Testis (tissue), 3 donors: ENCODE data around the gene HID1. TPM values are rescaled to one million over a fixed set of nuclear protein-coding genes. Genes with fewer than 3 reads are reported as not detected.

ENCODE experiments used
- DNase-seq: peaks from one replicate; pipeline ENCODE4 v3.0.0-alpha.2; 2019
- H3K27ac ChIP-seq, 2 donors: fragments of 200-600 bp; sonication (generic); one replicate each; pipeline ENCODE4 v1.5.1; 2019
- H3K27me3 ChIP-seq: fragments of 200-600 bp; sonication (generic); one replicate; pipeline ENCODE4 v1.5.1; 2019
- H3K36me3 ChIP-seq: fragments of 200-600 bp; sonication (generic); one replicate; pipeline ENCODE4 v1.5.1; 2017; ENCODE audit warnings: low read depth; ENCODE audit errors: missing control alignments
- H3K4me1 ChIP-seq: fragments of 200-600 bp; sonication (generic); one replicate; pipeline ENCODE4 v1.5.1; 2019
- H3K4me3 ChIP-seq, 2 donors: fragments of 200-600 bp; sonication (generic); one replicate each; pipeline ENCODE4 v1.5.1; 2017 to 2019
- H3K9me3 ChIP-seq: fragments of 200-600 bp; sonication (generic); one replicate; pipeline ENCODE4 v1.5.1; 2017
- POLR2A ChIP-seq: fragments of 450-650 bp; IDR thresholded peaks from one replicate; pipeline ENCODE4 v1.6.1; 2017; ENCODE audit warnings: antibody characterized with exemption, mild to moderate bottlenecking, moderate library complexity
- WGBS, 2 donors: methylation state at CpG; one replicate each; pipeline ENCODE4 v1.1.5; 2018; 5-methylcytosine and 5-hydroxymethylcytosine counted together
- intact Hi-C: fragments of 100-400 bp; cut with DNase I; formaldehyde crosslinking; loops from one replicate; pipeline ENCODE4 v1.15.1; 2023; ENCODE audit warnings: low total_unique reads
- polyA plus RNA-seq: library from polyadenylated mRNA; stranded (reverse); fragments of 350-450 nt; fragmentation: Illumina TruSeq; extraction: RNeasy Lipid Tissue Mini Kit (QIAGEN cat#74804); gene quantifications from one replicate; pipeline ENCODE4 v1.2.3, GENCODE V29; 2014; ENCODE audit warnings: low read depth, low replicate concordance; ENCODE audit not compliant: insufficient read depth
- total RNA-seq, 2 donors: library from RNA; depleted of rRNA; stranded (reverse); fragments of >200 nt; gene quantifications; one replicate each; pipeline ENCODE4 v1.2.3, GENCODE V29; 2016
- TF ChIP-seq, protein P1 (sequence below), 3 experiments: fragments of 450-650 bp in 2 of 3; fragments of 200-600 bp in 1 of 3; sonication (generic) in 1 of 3; IDR thresholded peaks; one replicate each; pipeline ENCODE4 v1.5.1; 2016 to 2019; ENCODE audit warnings: antibody characterized with exemption in 3 of 3, mild to moderate bottlenecking in 2 of 3, moderate library complexity in 1 of 3

The HID1 gene
- total and polyA plus RNA-seq, 3 donors from 2014 or later: 18.6 to 45.8 (median 40.9) TPM

DNA sequence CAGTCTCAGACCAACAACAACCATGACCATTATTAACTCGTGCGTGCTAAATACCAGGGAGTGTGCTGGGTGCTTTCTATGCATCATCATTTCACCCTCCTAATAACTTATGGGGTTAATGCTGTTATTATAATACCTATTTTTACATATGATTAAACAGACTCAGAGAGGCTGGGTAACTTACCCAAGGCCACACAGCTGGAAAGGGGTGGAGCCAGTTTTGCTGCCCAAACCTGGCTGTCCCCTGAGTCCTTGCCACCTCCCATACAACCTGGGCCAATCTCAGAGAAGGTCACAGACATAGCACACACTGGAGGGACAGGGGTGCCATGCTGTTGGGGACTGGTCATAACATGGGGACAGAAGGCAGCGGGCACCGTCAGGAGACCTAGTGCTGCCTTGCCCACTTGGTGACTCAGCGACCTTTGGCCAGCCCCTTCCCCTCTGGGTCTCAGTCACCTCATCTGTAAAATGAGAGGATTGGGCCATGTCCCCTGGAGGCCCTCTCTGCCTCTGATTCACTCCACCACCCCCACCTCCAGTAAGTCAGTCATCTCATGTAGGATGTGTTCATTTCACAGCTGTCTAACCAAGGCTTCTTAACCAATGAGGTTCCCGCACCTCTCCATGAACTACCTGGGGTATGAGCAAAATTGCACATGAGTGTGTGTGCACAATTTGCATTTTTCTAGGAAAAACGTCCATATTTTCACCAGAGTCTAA lies 67.7 kb downstream of the HID1 start:
- Histone ChIP-seq H3K36me3 (no peaks in the 10 kb centered on the region), H3K9me3 (no peaks in the 10 kb centered on the region), H3K4me3 (no peak overlapping the region), H3K4me1 (no peaks in the 10 kb centered on the region), H3K27me3 (no peaks in the 10 kb centered on the region), H3K27ac (no peak overlapping the region)
- TF ChIP-seq POLR2A: no peak
- TF ChIP-seq, protein P1, sequence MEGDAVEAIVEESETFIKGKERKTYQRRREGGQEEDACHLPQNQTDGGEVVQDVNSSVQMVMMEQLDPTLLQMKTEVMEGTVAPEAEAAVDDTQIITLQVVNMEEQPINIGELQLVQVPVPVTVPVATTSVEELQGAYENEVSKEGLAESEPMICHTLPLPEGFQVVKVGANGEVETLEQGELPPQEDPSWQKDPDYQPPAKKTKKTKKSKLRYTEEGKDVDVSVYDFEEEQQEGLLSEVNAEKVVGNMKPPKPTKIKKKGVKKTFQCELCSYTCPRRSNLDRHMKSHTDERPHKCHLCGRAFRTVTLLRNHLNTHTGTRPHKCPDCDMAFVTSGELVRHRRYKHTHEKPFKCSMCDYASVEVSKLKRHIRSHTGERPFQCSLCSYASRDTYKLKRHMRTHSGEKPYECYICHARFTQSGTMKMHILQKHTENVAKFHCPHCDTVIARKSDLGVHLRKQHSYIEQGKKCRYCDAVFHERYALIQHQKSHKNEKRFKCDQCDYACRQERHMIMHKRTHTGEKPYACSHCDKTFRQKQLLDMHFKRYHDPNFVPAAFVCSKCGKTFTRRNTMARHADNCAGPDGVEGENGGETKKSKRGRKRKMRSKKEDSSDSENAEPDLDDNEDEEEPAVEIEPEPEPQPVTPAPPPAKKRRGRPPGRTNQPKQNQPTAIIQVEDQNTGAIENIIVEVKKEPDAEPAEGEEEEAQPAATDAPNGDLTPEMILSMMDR (IDR thresholded peaks at IDR 0.05): no peak
- WGBS, 2 donors: 81 to 82% methylated on average over 4 to 7 of the region's 7 CpGs
- intact Hi-C loops: no loop called here
- DNase-seq: no peak

DNA sequence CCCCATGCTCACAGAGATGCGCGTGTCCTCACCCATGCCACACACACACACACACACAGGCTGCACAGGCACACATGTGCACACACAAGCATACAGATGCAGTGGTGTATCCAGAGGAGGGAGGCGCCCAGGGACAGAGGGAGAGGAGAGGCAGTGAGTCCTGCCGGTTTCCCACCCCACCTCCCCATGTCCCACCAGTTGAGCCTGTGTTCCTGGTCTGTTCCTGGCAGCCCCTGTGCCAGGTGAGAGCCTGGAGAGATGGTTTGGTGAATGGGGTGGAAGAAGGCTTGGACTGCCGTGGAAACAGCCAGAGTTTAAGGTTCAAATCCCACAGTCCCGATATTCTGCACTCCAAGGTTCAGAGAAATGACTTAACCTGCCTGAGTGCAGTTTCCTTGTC lies 68.9 kb downstream of the HID1 start:
- WGBS, 2 donors: 74 to 77% methylated on average over 6 of the region's 6 CpGs
- H3K27ac ChIP-seq: no peak overlapping the region
- H3K27me3 ChIP-seq: no peaks in the 10 kb centered on the region

DNA sequence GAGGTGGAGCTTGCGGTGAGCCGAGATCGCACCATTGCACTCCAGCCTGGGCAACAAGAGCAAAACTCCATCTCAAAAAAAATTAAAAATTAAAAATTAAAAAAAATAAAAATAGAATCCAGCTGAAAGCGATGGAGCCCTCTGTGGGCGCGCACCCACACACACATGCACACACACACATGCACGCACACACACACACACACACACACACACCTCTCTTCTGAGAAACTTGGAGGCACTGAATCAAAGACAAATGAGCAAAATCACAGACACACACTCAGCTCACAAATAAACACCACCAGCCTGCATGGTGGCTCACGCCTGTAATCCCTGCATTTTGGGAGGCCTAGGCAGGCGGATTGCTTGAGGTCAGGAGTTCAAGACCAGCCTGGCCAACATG lies 69.5 kb downstream of the HID1 start:
- TF ChIP-seq, protein P1 (IDR thresholded peaks at IDR 0.05): no peak
- TF ChIP-seq POLR2A: no peak
- no peak overlapping the region for H3K27ac ChIP-seq
- H3K4me1 ChIP-seq: no peaks in the 10 kb centered on the region
- no peaks in the 10 kb centered on the region for H3K27me3 ChIP-seq
- no peaks in the 10 kb centered on the region for H3K9me3 ChIP-seq
- no peak overlapping the region for H3K4me3 ChIP-seq
- intact Hi-C loops: no loop called here
- no peak for DNase-seq
- no peaks in the 10 kb centered on the region for H3K36me3 ChIP-seq
- WGBS, 2 donors: 87 to 91% methylated on average over 9 of the region's 9 CpGs

More for the DNA sequence above, 68.9 kb downstream of the HID1 start:
- Histone ChIP-seq H3K36me3 (no peaks in the 10 kb centered on the region), H3K4me1 (no peaks in the 10 kb centered on the region), H3K9me3 (no peaks in the 10 kb centered on the region), H3K4me3 (no peak overlapping the region)
- intact Hi-C loops: no loop called here
- no peak for DNase-seq
- TF ChIP-seq, protein P1 (IDR thresholded peaks at IDR 0.05): no peak
- no peak for TF ChIP-seq POLR2A

DNA sequence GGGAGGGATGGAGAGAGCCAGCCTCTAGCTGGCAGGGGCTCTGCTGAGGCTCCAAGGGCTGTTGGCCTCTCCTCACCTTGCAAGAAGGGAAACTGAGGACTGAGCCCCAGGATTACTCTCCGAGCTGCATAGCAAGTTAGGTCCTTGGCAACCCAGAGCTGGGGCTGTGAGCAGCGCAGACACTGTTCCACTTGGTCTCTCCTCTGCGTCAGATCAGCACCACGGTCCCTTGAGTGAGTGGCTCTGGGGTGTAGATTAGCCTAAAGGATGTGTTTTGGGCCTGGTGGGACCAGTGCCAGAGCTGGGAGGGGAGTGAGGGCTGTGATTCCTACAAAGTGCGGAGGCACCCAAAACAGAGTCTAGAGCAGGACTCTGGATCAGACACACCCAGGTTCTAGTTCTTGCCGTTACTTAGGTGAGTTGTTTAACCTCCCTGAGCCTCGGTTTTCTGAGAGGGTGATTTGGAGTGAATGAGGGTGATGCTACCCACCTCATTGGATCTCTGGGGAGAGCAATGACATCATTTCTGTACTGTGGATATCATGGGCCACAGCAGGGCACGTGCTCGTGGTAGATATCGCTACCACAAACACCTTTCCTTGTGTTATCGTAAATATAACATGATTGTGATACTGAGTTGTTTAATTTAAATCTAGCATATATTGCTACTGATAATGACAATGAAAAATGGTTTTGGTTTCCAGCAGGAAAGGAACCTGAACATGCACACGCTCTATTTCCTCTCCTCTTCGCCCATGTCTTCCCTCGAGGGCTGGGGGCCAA lies 71.0 kb downstream of the HID1 start:
- H3K9me3 ChIP-seq: no peaks in the 10 kb centered on the region
- no peaks in the 10 kb centered on the region for H3K4me1 ChIP-seq
- H3K27ac ChIP-seq: no peak overlapping the region
- no peak for DNase-seq
- no peaks in the 10 kb centered on the region for H3K27me3 ChIP-seq
- TF ChIP-seq, protein P1 (IDR thresholded peaks at IDR 0.05): no peak
- no peak for TF ChIP-seq POLR2A
- H3K36me3 ChIP-seq: no peaks in the 10 kb centered on the region
- intact Hi-C loops: no loop called here
- 84 to 86% methylated on average over 10 to 14 of the region's 14 CpGs for WGBS, 2 donors
- no peak overlapping the region for H3K4me3 ChIP-seq

Other genes with a start within 250 kb of the HID1 start
- under 1 TPM; 0.81 to 0.94 TPM for gene RAB37, start 235.5 kb downstream of the HID1 start, total RNA-seq
- gene RAB37, start 235.5 kb downstream of the HID1 start, polyA plus RNA-seq: 1.9 TPM
- gene NHERF1, start 224.1 kb downstream of the HID1 start, total RNA-seq: 10 to 100 TPM; 26.9 to 28.6 TPM
- gene NHERF1, start 224.1 kb downstream of the HID1 start, polyA plus RNA-seq: 69.2 TPM
- 10 to 100 TPM; 45.6 to 51.3 TPM for gene NAT9, start 196.4 kb downstream of the HID1 start, total RNA-seq
- gene NAT9, start 196.4 kb downstream of the HID1 start, polyA plus RNA-seq: 43.8 TPM
- gene GRIN2C, start 112.9 kb downstream of the HID1 start, total RNA-seq: 10 to 100 TPM; 20.1 to 20.8 TPM
- gene GRIN2C, start 112.9 kb downstream of the HID1 start, polyA plus RNA-seq: 7.7 TPM
- 100 to 1,000 TPM; 204 to 216 TPM for gene FDXR, start 99.8 kb downstream of the HID1 start, total RNA-seq
- 97.1 TPM for gene FDXR, start 99.8 kb downstream of the HID1 start, polyA plus RNA-seq
- 1 to 10 TPM; 1.4 to 2.0 TPM for gene FADS6, start 79.1 kb downstream of the HID1 start, total RNA-seq
- 0.95 TPM for gene FADS6, start 79.1 kb downstream of the HID1 start, polyA plus RNA-seq
- 1 to 10 TPM; 2.0 to 2.1 TPM for gene USH1G, start 49.5 kb downstream of the HID1 start, total RNA-seq
- 1.1 TPM for gene USH1G, start 49.5 kb downstream of the HID1 start, polyA plus RNA-seq
- 1 to 10 TPM; 2.4 to 5.7 TPM for gene OTOP2, start 48.5 kb downstream of the HID1 start, total RNA-seq
- 5.7 TPM for gene OTOP2, start 48.5 kb downstream of the HID1 start, polyA plus RNA-seq
- under 1 TPM in 1 of 2 donors, not detected in 1; 0.12 TPM for gene OTOP3, start 36.9 kb downstream of the HID1 start, total RNA-seq
- gene OTOP3, start 36.9 kb downstream of the HID1 start, polyA plus RNA-seq: not detected
- gene CDR2L, start 14.9 kb upstream of the HID1 start, total RNA-seq: 10 to 100 TPM; 39.5 to 39.6 TPM
- 16.6 TPM for gene CDR2L, start 14.9 kb upstream of the HID1 start, polyA plus RNA-seq
- gene MRPL58, start 39.9 kb upstream of the HID1 start, total RNA-seq: 10 to 100 TPM; 24.3 to 38.1 TPM
- 20.9 TPM for gene MRPL58, start 39.9 kb upstream of the HID1 start, polyA plus RNA-seq
- gene ATP5PD, start 74.2 kb upstream of the HID1 start, total RNA-seq: 100 to 1,000 TPM; 126 to 148 TPM
- gene ATP5PD, start 74.2 kb upstream of the HID1 start, polyA plus RNA-seq: 190 TPM
- gene KCTD2, start 74.5 kb upstream of the HID1 start, total RNA-seq: 100 to 1,000 TPM; 122 to 135 TPM
- gene KCTD2, start 74.5 kb upstream of the HID1 start, polyA plus RNA-seq: 88.9 TPM
- 10 to 100 TPM in 1 of 2 donors, 1 to 10 TPM in 1; 6.4 to 11.1 TPM for gene SLC16A5, start 115.2 kb upstream of the HID1 start, total RNA-seq
- 6.9 TPM for gene SLC16A5, start 115.2 kb upstream of the HID1 start, polyA plus RNA-seq
- 10 to 100 TPM in 1 of 2 donors, 1 to 10 TPM in 1; 10.0 to 11.8 TPM for gene ARMC7, start 137.2 kb upstream of the HID1 start, total RNA-seq
- gene ARMC7, start 137.2 kb upstream of the HID1 start, polyA plus RNA-seq: 12.6 TPM
- 10 to 100 TPM; 76.5 to 83.6 TPM for gene NT5C, start 159.0 kb upstream of the HID1 start, total RNA-seq
- 22.2 TPM for gene NT5C, start 159.0 kb upstream of the HID1 start, polyA plus RNA-seq
- gene JPT1, start 181.8 kb upstream of the HID1 start, total RNA-seq: 100 to 1,000 TPM; 234 to 371 TPM
- gene JPT1, start 181.8 kb upstream of the HID1 start, polyA plus RNA-seq: 758 TPM
- 100 to 1,000 TPM in 1 of 2 donors, 10 to 100 TPM in 1; 92.3 to 102 TPM for gene SUMO2, start 210.2 kb upstream of the HID1 start, total RNA-seq
- 484 TPM for gene SUMO2, start 210.2 kb upstream of the HID1 start, polyA plus RNA-seq
- 10 to 100 TPM; 57.8 to 76.1 TPM for gene NUP85, start 232.9 kb upstream of the HID1 start, total RNA-seq
- gene NUP85, start 232.9 kb upstream of the HID1 start, polyA plus RNA-seq: 52.6 TPM